ENCODE data around the gene PIGK. TPM values are rescaled to one million over a fixed set of nuclear protein-coding genes. Genes with fewer than 3 reads are reported as not detected.
A peak's percentile ranks its signal among the peaks of the same experiment; 100 is the strongest.

The PIGK gene
- total RNA-seq, 2 experiments from 2014 or later = 22.5 to 23.2 TPM

DNA sequence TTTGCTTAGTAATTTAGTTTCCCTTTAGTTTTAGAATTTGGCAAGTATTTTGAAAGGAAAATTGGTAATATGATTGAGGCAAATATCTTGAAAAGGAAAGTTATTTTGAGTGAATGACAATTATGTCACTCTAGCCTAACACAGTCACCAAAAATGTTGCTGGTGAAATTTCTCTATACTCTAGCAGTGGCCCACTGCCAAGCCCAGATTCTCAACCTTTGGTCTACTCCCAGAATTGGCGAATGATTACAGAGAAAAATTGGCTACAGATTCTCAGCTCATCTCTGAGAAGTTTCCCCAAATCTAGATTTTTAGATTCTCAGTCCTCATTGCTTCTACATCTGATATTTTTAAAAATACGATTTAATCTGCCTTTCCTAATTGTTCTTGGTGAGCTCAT is 84.9 kb downstream of the PIGK start:
- DNase-seq = no peak
- no peak overlapping the region for H3K4me3 Mint-ChIP-seq
- H3K27me3 Mint-ChIP-seq (ENCODE audit: low read depth) = no peaks in the 10 kb centered on the region
- no peaks in the 10 kb centered on the region for H3K9me3 Mint-ChIP-seq (ENCODE audit: insufficient read depth)
- no peak overlapping the region for H3K27ac Mint-ChIP-seq
- CTCF ChIA-PET = no interaction called here
- H3K4me1 Mint-ChIP-seq (ENCODE audit: low read depth) = no peaks in the 10 kb centered on the region
- POLR2A ChIA-PET = no interaction called here
- no peaks in the 10 kb centered on the region for H3K36me3 Mint-ChIP-seq (ENCODE audit: low read depth)
- ATAC-seq = no peak

DNA sequence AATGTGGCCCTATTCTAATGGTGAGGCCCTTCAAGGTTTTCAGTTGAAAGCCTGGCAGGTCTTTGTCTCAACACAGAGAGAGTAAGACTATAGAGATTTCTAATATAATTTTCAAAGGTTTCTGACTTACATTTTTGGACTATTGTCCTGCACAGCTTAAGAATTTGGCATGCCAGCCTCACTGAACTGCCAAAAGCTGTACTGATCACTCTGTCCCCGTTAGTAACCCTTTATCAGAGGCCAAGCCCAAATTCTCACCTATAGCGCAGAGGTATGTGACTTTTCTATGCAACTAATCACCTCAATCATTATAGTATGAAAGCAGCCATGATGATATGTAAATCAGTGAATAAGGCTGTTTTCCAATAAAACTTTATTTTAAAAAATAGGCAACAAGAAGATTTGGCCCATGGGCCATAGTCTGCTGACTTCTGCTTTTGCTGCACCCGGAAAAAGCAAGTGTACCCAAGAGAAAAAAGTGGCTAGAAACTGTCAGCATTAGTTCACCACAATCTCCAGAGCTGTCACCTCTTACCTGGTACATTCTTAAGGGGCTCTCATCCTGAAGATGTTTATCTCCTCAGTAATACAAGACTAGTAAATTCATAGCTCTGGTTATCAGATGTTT is 85.4 kb downstream of the PIGK start:
- no peaks in the 10 kb centered on the region for H3K36me3 Mint-ChIP-seq (ENCODE audit: low read depth)
- POLR2A ChIA-PET = no interaction called here
- H3K27me3 Mint-ChIP-seq (ENCODE audit: low read depth) = no peaks in the 10 kb centered on the region

GRCh38 chr1:77126307-77126706 is 92.9 kb downstream of the PIGK start:
- H3K27me3 Mint-ChIP-seq (ENCODE audit: low read depth) = no peaks in the 10 kb centered on the region
- H3K27ac Mint-ChIP-seq = no peak overlapping the region
- H3K4me1 Mint-ChIP-seq (ENCODE audit: low read depth) = no peaks in the 10 kb centered on the region
- H3K36me3 Mint-ChIP-seq (ENCODE audit: low read depth) = no peaks in the 10 kb centered on the region
- DNase-seq = peak; percentile 44
- no peak for ATAC-seq
- ChIA-PET CTCF (interaction anchor here (1.3 to 1.7 kb wide), 2 partner anchors 407 to 972 kb away, joined by 4 to 12 read pairs; no protein-coding TSS in a partner anchor), POLR2A (no interaction called here)
- H3K9me3 Mint-ChIP-seq (ENCODE audit: insufficient read depth) = no peaks in the 10 kb centered on the region
- H3K4me3 Mint-ChIP-seq = no peak overlapping the region

More for the DNA sequence above, 85.4 kb downstream of the PIGK start:
- Mint-ChIP-seq H3K9me3 (ENCODE audit: insufficient read depth) (no peaks in the 10 kb centered on the region), H3K27ac (no peak overlapping the region), H3K4me3 (no peak overlapping the region), H3K4me1 (ENCODE audit: low read depth) (no peaks in the 10 kb centered on the region)
- ATAC-seq (no peak), DNase-seq (no peak)
- CTCF ChIA-PET = no interaction called here

GRCh38 chr1:77121503-77121902 is 97.7 kb downstream of the PIGK start:
- CTCF ChIA-PET = interaction anchor here (2.3 kb wide), 1 partner anchor 967 kb away, joined by 9 read pairs; no protein-coding TSS in a partner anchor
- DNase-seq = no peak
- H3K4me3 Mint-ChIP-seq = no peak overlapping the region
- H3K9me3 Mint-ChIP-seq (ENCODE audit: insufficient read depth) = no peaks in the 10 kb centered on the region
- peaks cover 4% of the 10 kb centered on the region for H3K36me3 Mint-ChIP-seq (ENCODE audit: low read depth)
- no peak for ATAC-seq
- H3K27ac Mint-ChIP-seq = no peak overlapping the region
- H3K4me1 Mint-ChIP-seq (ENCODE audit: low read depth) = no peaks in the 10 kb centered on the region
- no peaks in the 10 kb centered on the region for H3K27me3 Mint-ChIP-seq (ENCODE audit: low read depth)
- POLR2A ChIA-PET = no interaction called here

- Mint-ChIP-seq H3K4me1 (ENCODE audit: low read depth) (no peaks in the 10 kb centered on the region), H3K27me3 (ENCODE audit: low read depth) (no peaks in the 10 kb centered on the region), H3K9me3 (ENCODE audit: insufficient read depth) (no peaks in the 10 kb centered on the region), H3K4me3 (no peak overlapping the region), H3K36me3 (ENCODE audit: low read depth) (peaks cover 4% of the 10 kb centered on the region), H3K27ac (no peak overlapping the region)
- no peak for DNase-seq
- POLR2A ChIA-PET = no interaction called here
- no peak for ATAC-seq
- CTCF ChIA-PET = interaction anchor here (2.3 kb wide), 1 partner anchor 967 kb away, joined by 9 read pairs; no protein-coding TSS in a partner anchor
Measured at GRCh38 chr1:77120950-77121349, 98.3 kb downstream of the PIGK start.

GRCh38 chr1:77118712-77119111 is 100.5 kb downstream of the PIGK start:
- Mint-ChIP-seq H3K27me3 (ENCODE audit: low read depth) (no peaks in the 10 kb centered on the region), H3K36me3 (ENCODE audit: low read depth) (peaks cover 4% of the 10 kb centered on the region), H3K9me3 (ENCODE audit: insufficient read depth) (no peaks in the 10 kb centered on the region), H3K4me1 (ENCODE audit: low read depth) (no peaks in the 10 kb centered on the region), H3K27ac (no peak overlapping the region), H3K4me3 (no peak overlapping the region)
- ATAC-seq (no peak), DNase-seq (no peak)
- CTCF ChIA-PET = no interaction called here
- POLR2A ChIA-PET = no interaction called here

GRCh38 chr1:77104672-77105071 is 114.6 kb downstream of the PIGK start:
- ChIA-PET CTCF (no interaction called here), POLR2A (no interaction called here)
- no peak overlapping the region for H3K4me3 Mint-ChIP-seq
- H3K9me3 Mint-ChIP-seq (ENCODE audit: insufficient read depth) = no peaks in the 10 kb centered on the region
- H3K27me3 Mint-ChIP-seq (ENCODE audit: low read depth) = no peaks in the 10 kb centered on the region
- DNase-seq (no peak), ATAC-seq (no peak)
- H3K27ac Mint-ChIP-seq = no peak overlapping the region
- no peaks in the 10 kb centered on the region for H3K4me1 Mint-ChIP-seq (ENCODE audit: low read depth)
- peaks cover 2% of the 10 kb centered on the region for H3K36me3 Mint-ChIP-seq (ENCODE audit: low read depth)

DNA sequence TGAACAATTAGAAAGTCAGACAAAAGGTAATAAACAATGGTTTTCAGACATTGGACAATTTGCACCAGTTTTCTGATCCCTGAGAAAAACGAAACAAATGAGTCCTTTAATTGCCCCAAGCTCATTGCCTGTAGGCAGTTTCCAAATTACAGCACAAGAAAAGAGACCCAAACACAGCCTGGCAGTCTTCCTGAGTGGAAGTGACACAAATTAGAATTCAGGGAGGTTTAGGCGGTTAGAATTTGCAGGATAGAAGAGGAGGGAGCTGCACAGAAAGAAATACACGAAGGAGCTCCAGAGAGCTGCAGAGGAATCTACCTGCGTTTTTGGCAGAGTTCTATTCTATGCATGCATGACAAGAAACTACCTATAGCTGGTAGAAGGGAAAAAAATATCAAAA is 115.7 kb downstream of the PIGK start:
- no peaks in the 10 kb centered on the region for H3K36me3 Mint-ChIP-seq (ENCODE audit: low read depth)
- CTCF ChIA-PET = no interaction called here
- POLR2A ChIA-PET = no interaction called here
- no peak overlapping the region for H3K27ac Mint-ChIP-seq
- ATAC-seq (no peak), DNase-seq (no peak)
- H3K4me1 Mint-ChIP-seq (ENCODE audit: low read depth) = no peaks in the 10 kb centered on the region
- H3K9me3 Mint-ChIP-seq (ENCODE audit: insufficient read depth) = no peaks in the 10 kb centered on the region
- no peak overlapping the region for H3K4me3 Mint-ChIP-seq
- H3K27me3 Mint-ChIP-seq (ENCODE audit: low read depth) = no peaks in the 10 kb centered on the region

DNA sequence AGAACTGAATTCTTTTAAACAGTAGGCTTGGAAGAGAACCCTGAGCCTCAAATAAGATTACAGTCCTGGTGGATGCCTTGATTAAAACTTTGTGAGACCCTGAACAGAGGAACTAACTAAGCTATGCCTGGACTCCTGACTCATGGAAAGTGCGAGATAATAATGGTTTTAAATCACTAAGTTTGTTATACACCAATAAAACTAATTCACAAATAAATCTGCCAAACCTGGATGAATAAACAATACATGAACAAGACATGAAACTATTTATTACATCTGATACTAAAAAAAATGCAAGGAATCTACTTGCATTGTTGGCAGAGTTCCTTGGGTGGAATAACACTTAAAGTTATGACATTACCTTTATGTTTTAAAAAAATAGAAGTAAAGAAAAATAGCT is 118.4 kb downstream of the PIGK start:
- no peaks in the 10 kb centered on the region for H3K36me3 Mint-ChIP-seq (ENCODE audit: low read depth)
- H3K4me1 Mint-ChIP-seq (ENCODE audit: low read depth) = no peaks in the 10 kb centered on the region
- DNase-seq = no peak
- no peak for ATAC-seq
- no peak overlapping the region for H3K27ac Mint-ChIP-seq
- POLR2A ChIA-PET = no interaction called here
- no peaks in the 10 kb centered on the region for H3K9me3 Mint-ChIP-seq (ENCODE audit: insufficient read depth)
- CTCF ChIA-PET = no interaction called here
- no peak overlapping the region for H3K4me3 Mint-ChIP-seq
- H3K27me3 Mint-ChIP-seq (ENCODE audit: low read depth) = no peaks in the 10 kb centered on the region

DNA sequence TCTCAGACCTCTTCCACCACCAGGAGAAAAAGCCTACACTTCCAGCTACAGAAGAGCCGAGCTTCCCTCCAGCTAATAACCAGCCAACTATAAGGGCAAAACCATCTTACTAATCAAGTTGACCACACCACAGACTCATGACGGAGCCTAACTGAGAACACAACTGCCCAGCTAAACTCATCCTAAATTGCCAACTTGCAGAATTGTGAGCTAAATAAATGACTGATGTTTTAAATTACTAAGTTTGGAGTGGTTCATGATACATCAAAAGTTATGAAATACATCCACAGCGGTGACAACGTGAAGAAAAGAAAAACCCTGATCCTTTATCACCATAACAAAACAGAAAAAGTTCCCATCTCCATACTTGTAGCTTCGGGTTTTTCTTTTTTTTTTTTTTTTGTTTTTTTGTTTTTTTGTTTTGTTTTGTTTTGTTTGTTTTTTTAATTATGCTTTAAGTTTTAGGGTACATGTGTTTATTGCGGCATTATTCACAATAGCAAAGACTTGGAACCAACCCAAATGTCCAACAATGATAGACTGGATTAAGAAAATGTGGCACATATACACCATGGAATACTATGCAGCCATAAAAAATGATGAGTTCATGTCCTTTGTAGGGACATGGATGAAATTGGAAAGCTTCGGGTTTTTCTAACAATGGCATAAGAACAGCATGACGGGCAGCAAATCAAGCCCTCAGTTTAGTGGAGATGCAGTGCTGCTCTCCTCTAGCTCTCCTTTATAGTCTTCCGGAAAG is 122.6 kb downstream of the PIGK start:
- Mint-ChIP-seq H3K27ac (no peak overlapping the region), H3K36me3 (ENCODE audit: low read depth) (no peaks in the 10 kb centered on the region), H3K27me3 (ENCODE audit: low read depth) (no peaks in the 10 kb centered on the region), H3K4me1 (ENCODE audit: low read depth) (no peaks in the 10 kb centered on the region), H3K4me3 (no peak overlapping the region), H3K9me3 (ENCODE audit: insufficient read depth) (no peaks in the 10 kb centered on the region)
- no peak for ATAC-seq
- ChIA-PET POLR2A (no interaction called here), CTCF (no interaction called here)
- no peak for DNase-seq

DNA sequence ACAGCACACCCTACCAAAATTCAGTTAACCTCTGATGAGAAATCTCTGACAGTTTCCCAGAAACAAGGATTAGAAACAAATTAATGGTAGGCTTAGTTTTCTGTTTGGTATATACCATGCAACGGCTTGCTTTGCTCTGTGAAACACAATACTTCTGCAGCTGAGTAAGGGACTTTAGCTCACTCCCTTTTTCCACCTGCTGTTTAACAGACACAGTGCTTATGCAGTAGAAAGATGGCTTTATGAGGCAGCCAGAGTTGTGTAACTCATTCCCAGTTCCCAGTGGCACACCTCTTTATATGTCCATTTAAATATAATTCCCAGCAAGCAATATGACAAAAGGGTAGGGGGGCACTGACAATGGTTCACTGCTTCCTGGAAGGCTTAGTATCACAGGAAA is 124.0 kb downstream of the PIGK start:
- ATAC-seq (no peak), DNase-seq (no peak)
- H3K4me3 Mint-ChIP-seq = no peak overlapping the region
- H3K27ac Mint-ChIP-seq = no peak overlapping the region
- H3K4me1 Mint-ChIP-seq (ENCODE audit: low read depth) = no peaks in the 10 kb centered on the region
- CTCF ChIA-PET = interaction anchor here (1.2 kb wide), 1 partner anchor 10 kb away, joined by 3 read pairs; no protein-coding TSS in a partner anchor
- no peaks in the 10 kb centered on the region for H3K36me3 Mint-ChIP-seq (ENCODE audit: low read depth)
- H3K9me3 Mint-ChIP-seq (ENCODE audit: insufficient read depth) = no peaks in the 10 kb centered on the region
- no peaks in the 10 kb centered on the region for H3K27me3 Mint-ChIP-seq (ENCODE audit: low read depth)
- POLR2A ChIA-PET = no interaction called here

DNA sequence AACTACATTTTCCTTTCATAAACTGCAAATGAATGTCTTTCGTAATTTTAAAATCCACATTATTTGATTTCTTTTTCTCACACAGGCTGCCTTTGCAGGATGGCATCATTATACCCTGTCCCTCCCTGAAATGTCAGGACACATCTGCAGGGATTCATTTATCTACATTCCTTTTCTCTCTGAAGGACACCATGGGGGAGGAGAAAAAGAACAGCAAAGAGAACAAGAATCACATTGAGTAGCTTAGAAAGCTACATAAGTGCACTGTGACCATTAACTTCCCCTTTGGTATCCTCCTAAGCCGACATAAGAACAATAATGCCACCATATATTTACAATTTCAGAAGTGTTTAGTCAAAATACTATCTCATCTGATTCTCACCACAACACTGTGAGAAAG is 129.5 kb downstream of the PIGK start:
- Mint-ChIP-seq H3K4me1 (ENCODE audit: low read depth) (no peaks in the 10 kb centered on the region), H3K4me3 (no peak overlapping the region), H3K36me3 (ENCODE audit: low read depth) (no peaks in the 10 kb centered on the region), H3K9me3 (ENCODE audit: insufficient read depth) (no peaks in the 10 kb centered on the region), H3K27me3 (ENCODE audit: low read depth) (no peaks in the 10 kb centered on the region), H3K27ac (no peak overlapping the region)
- ATAC-seq = no peak
- POLR2A ChIA-PET = no interaction called here
- no peak for DNase-seq
- CTCF ChIA-PET = no interaction called here
